BLaER1 (cell line): ENCODE data around the gene SCMH1.

Experiments used
- H3K27ac ChIP-seq: shearing (Covaris generic); formaldehyde crosslinking; 2 replicates; pipeline ENCODE4 v1.8.1; 2022
- H3K27me3 ChIP-seq: shearing (Covaris generic); formaldehyde crosslinking; 2 replicates; pipeline ENCODE4 v1.8.1; 2022
- H3K36me3 ChIP-seq: shearing (Covaris generic); formaldehyde crosslinking; 2 replicates; pipeline ENCODE4 v1.8.1; 2022
- H3K4me1 ChIP-seq: shearing (Covaris generic); formaldehyde crosslinking; 2 replicates; pipeline ENCODE4 v1.8.1; 2022
- H3K4me2 ChIP-seq: shearing (Covaris generic); formaldehyde crosslinking; 2 replicates; pipeline ENCODE4 v1.8.1; 2022
- H3K4me3 ChIP-seq: shearing (Covaris generic); formaldehyde crosslinking; 2 replicates; pipeline ENCODE4 v1.8.1; 2022
- H3K9ac ChIP-seq: shearing (Covaris generic); formaldehyde crosslinking; 2 replicates; pipeline ENCODE4 v1.8.1; 2022
- H3K9me3 ChIP-seq: shearing (Covaris generic); formaldehyde crosslinking; 2 replicates; pipeline ENCODE4 v1.8.1; 2022
- H4K20me1 ChIP-seq: shearing (Covaris generic); formaldehyde crosslinking; 2 replicates; pipeline ENCODE4 v1.8.1; 2022
- Cebpa-rat ChIP-seq: shearing (Covaris generic); IDR thresholded peaks from 2 replicates; pipeline ENCODE4 v1.8.1; 2022

SCMH1 gene

GRCh38 chr1:40983286-40983685, 258.8 kb downstream of the SCMH1 start:
- Histone ChIP-seq H3K9ac (peak overlapping the region; percentile 99; the same call in 1 of the 2 replicates), H3K4me3 (no peak overlapping the region), H3K9me3 (no peaks in the 10 kb centered on the region), H3K27ac (peak overlapping the region; percentile 84), H4K20me1 (peaks cover 31% of the 10 kb centered on the region), H3K4me1 (peaks cover 75% of the 10 kb centered on the region), H3K36me3 (peaks cover 60% of the 10 kb centered on the region), H3K27me3 (no peaks in the 10 kb centered on the region), H3K4me2 (peak overlapping the region; percentile 96)
- TF ChIP-seq Cebpa-rat, result no peak

- Histone ChIP-seq H3K27ac (peak overlapping the region; percentile 56), H3K4me1 (peaks cover 75% of the 10 kb centered on the region), H3K4me2 (peak overlapping the region; percentile 96), H4K20me1 (peaks cover 31% of the 10 kb centered on the region), H3K36me3 (peaks cover 54% of the 10 kb centered on the region), H3K9me3 (no peaks in the 10 kb centered on the region), H3K9ac (0 out of 2 replicates have a peak overlapping the region, but pooled peaks have one; percentile 99), H3K4me3 (no peak overlapping the region; the same call in 1 of the 2 replicates), H3K27me3 (no peaks in the 10 kb centered on the region)
- TF ChIP-seq Cebpa-rat, result no peak
Observed at GRCh38 chr1:40982721-40983120, 259.4 kb downstream of the SCMH1 start.

- no peaks in the 10 kb centered on the region for H3K27me3 ChIP-seq
- H4K20me1 ChIP-seq, result peaks cover 31% of the 10 kb centered on the region
- H3K27ac ChIP-seq, result peak overlapping the region; percentile 100
- H3K9ac ChIP-seq, result peak overlapping the region; percentile 99
- H3K4me3 ChIP-seq, result peak overlapping the region; percentile 93
- H3K4me2 ChIP-seq, result peak overlapping the region; percentile 96
- H3K36me3 ChIP-seq, result peaks cover 46% of the 10 kb centered on the region
- peaks cover 68% of the 10 kb centered on the region for H3K4me1 ChIP-seq
- TF ChIP-seq Cebpa-rat, result no peak
- H3K9me3 ChIP-seq, result no peaks in the 10 kb centered on the region
Observed at GRCh38 chr1:40981691-40982448, 260.2 kb downstream of the SCMH1 start.

GRCh38 chr1:40980453-40981121, 261.5 kb downstream of the SCMH1 start:
- peak overlapping the region; percentile 93 for H3K4me3 ChIP-seq
- H4K20me1 ChIP-seq, result peaks cover 31% of the 10 kb centered on the region
- H3K4me1 ChIP-seq, result peaks cover 55% of the 10 kb centered on the region
- no peak for TF ChIP-seq Cebpa-rat
- peak overlapping the region; percentile 96 for H3K4me2 ChIP-seq
- no peaks in the 10 kb centered on the region for H3K27me3 ChIP-seq
- H3K9me3 ChIP-seq, result no peaks in the 10 kb centered on the region
- H3K27ac ChIP-seq, result peak overlapping the region; percentile 100
- H3K9ac ChIP-seq, result peak overlapping the region; percentile 99
- peaks cover 33% of the 10 kb centered on the region for H3K36me3 ChIP-seq

GRCh38 chr1:40980068-40980452, 262.0 kb downstream of the SCMH1 start:
- Histone ChIP-seq H3K36me3 (peaks cover 29% of the 10 kb centered on the region), H3K27me3 (no peaks in the 10 kb centered on the region), H3K9ac (peak overlapping the region; percentile 99), H3K4me1 (peaks cover 50% of the 10 kb centered on the region), H3K9me3 (no peaks in the 10 kb centered on the region), H3K4me2 (peak overlapping the region; percentile 96), H3K27ac (peak overlapping the region; percentile 100), H3K4me3 (peak overlapping the region; percentile 93), H4K20me1 (peaks cover 31% of the 10 kb centered on the region)
- TF ChIP-seq Cebpa-rat, result no peak

GRCh38 chr1:40979241-40980067, 262.7 kb downstream of the SCMH1 start, which contains the start of gene CTPS1:
CTPS1 (plus strand) TSS chr1:40979696; CDS start chr1:40983291, 3,595 bp downstream.
- peak within 1 kb of the TSS; percentile 100 for H3K27ac ChIP-seq
- no peak for TF ChIP-seq Cebpa-rat

GRCh38 chr1:40978886-40979240, 263.2 kb downstream of the SCMH1 start:
- Histone ChIP-seq H4K20me1 (peaks cover 31% of the 10 kb centered on the region), H3K4me3 (peak overlapping the region; percentile 93), H3K4me2 (peak overlapping the region; percentile 96), H3K36me3 (peaks cover 19% of the 10 kb centered on the region), H3K4me1 (peaks cover 39% of the 10 kb centered on the region), H3K27me3 (no peaks in the 10 kb centered on the region), H3K9ac (peak overlapping the region; percentile 99), H3K27ac (peak overlapping the region; percentile 100), H3K9me3 (no peaks in the 10 kb centered on the region)
- TF ChIP-seq Cebpa-rat, result no peak

More at GRCh38 chr1:40979241-40980067, 262.7 kb downstream of the SCMH1 start, which contains the start of gene CTPS1:
- H4K20me1 ChIP-seq, result peaks cover 31% of the 10 kb centered on the region
- H3K4me1 ChIP-seq, result peaks cover 44% of the 10 kb centered on the region
- peaks cover 25% of the 10 kb centered on the region for H3K36me3 ChIP-seq
- peak within 1 kb of the TSS; percentile 93 for H3K4me3 ChIP-seq
- no peaks in the 10 kb centered on the region for H3K9me3 ChIP-seq
- H3K9ac ChIP-seq, result peak within 1 kb of the TSS; percentile 99
- H3K27me3 ChIP-seq, result no peaks in the 10 kb centered on the region
- peak within 1 kb of the TSS; percentile 96 for H3K4me2 ChIP-seq

GRCh38 chr1:40977716-40978115, 264.4 kb downstream of the SCMH1 start:
- Histone ChIP-seq H3K36me3 (peaks cover 8% of the 10 kb centered on the region; the same call in 1 of the 2 replicates), H3K4me3 (no peak overlapping the region), H3K4me2 (no peak overlapping the region), H3K27ac (no peak overlapping the region), H3K9me3 (no peaks in the 10 kb centered on the region), H3K4me1 (peaks cover 31% of the 10 kb centered on the region), H3K9ac (no peak overlapping the region), H3K27me3 (no peaks in the 10 kb centered on the region), H4K20me1 (peaks cover 23% of the 10 kb centered on the region)
- no peak for TF ChIP-seq Cebpa-rat
